Measurements from ENCODE around the gene ATAD3B. TPM values are rescaled to one million over a fixed set of nuclear protein-coding genes. Genes with fewer than 3 reads are reported as not detected.
"Not testable (repeated sequence)": the region's sequence is repeated elsewhere in the genome, so short reads cannot be mapped to it uniquely, and the experiment has no call there.

ATAD3B gene
- total RNA-seq, 2 donors from 2014 or later, result 24.6 to 55.5 TPM

DNA sequence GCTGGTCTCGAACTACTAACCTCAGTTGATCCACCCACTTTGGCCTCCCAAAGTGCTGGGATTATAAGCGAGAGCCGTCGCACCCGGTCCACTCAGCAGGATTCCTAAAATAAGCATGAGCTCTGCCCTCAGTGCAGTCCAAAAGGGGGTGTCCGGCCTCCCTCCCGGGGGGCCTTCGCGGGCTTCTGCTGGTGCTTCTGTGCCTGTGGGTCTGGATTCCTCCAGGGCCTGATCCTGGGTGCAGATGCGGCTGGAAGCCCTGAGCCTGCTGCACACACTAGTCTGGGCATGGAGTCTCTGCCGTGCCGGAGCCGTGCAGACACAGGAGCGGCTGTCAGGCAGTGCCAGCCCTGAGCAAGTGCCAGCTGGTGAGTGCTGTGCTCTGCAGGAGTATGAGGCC, 45.4 kb downstream of the ATAD3B start:
- H3K4me1 Mint-ChIP-seq; ATAC-seq (replicated peaks); H3K9me3 Mint-ChIP-seq; H3K4me3 Mint-ChIP-seq; H3K27ac Mint-ChIP-seq; H3K27me3 Mint-ChIP-seq: not testable (repeated sequence)
- peaks cover 38% of the 10 kb centered on the region for H3K36me3 Mint-ChIP-seq (ENCODE audit: low read depth)

GRCh38 chr1:1517973-1518620, 46.5 kb downstream of the ATAD3B start:
- Mint-ChIP-seq H3K4me3 (no peak overlapping the region), H3K27ac (no peak overlapping the region), H3K27me3 (no peaks in the 10 kb centered on the region), H3K9me3 (no peaks in the 10 kb centered on the region), H3K36me3 (ENCODE audit: low read depth) (peaks cover 44% of the 10 kb centered on the region), H3K4me1 (no peaks in the 10 kb centered on the region)
- no peak for ATAC-seq (replicated peaks)

DNA sequence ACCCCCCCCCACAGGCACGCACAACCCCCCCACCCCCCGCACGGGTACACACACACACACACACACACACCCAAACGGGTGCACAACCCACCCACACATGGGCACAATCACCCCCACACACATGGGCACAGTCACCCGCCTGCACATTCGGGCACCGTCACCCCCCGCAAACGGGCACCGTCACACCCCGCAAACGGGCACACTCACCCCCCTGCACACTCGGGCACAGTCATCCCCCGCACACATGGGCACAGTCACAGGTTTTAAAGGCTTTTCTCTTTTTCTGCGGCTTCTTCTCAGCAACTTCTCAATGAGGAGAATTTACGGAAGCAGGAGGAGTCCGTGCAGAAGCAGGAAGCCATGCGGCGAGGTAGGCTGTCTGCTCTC, 47.0 kb downstream of the ATAD3B start:
- peaks cover 44% of the 10 kb centered on the region for H3K36me3 Mint-ChIP-seq (ENCODE audit: low read depth)
- ATAC-seq (replicated peaks); H3K27me3 Mint-ChIP-seq; H3K4me3 Mint-ChIP-seq; H3K4me1 Mint-ChIP-seq; H3K9me3 Mint-ChIP-seq; H3K27ac Mint-ChIP-seq: not testable (repeated sequence)

- ATAC-seq (replicated peaks); H3K4me1 Mint-ChIP-seq; H3K27me3 Mint-ChIP-seq; H3K27ac Mint-ChIP-seq; H3K4me3 Mint-ChIP-seq; H3K9me3 Mint-ChIP-seq: not testable (repeated sequence)
- peaks cover 45% of the 10 kb centered on the region for H3K36me3 Mint-ChIP-seq (ENCODE audit: low read depth)
Observed at GRCh38 chr1:1519805-1520505, 48.4 kb downstream of the ATAD3B start.

GRCh38 chr1:1521331-1521730, 49.8 kb downstream of the ATAD3B start:
- H3K27ac Mint-ChIP-seq, result no peak overlapping the region
- H3K9me3 Mint-ChIP-seq, result no peaks in the 10 kb centered on the region
- ATAC-seq (replicated peaks), result no peak
- no peaks in the 10 kb centered on the region for H3K27me3 Mint-ChIP-seq
- no peaks in the 10 kb centered on the region for H3K4me1 Mint-ChIP-seq
- H3K4me3 Mint-ChIP-seq, result no peak overlapping the region
- peaks cover 50% of the 10 kb centered on the region for H3K36me3 Mint-ChIP-seq (ENCODE audit: low read depth)

GRCh38 chr1:1522536-1522935, 51.0 kb downstream of the ATAD3B start:
- H3K36me3 Mint-ChIP-seq (ENCODE audit: low read depth), result peaks cover 50% of the 10 kb centered on the region
- not testable (repeated sequence) for H3K9me3 Mint-ChIP-seq; H3K4me3 Mint-ChIP-seq; H3K27me3 Mint-ChIP-seq; ATAC-seq (replicated peaks); H3K27ac Mint-ChIP-seq; H3K4me1 Mint-ChIP-seq

GRCh38 chr1:1523226-1523625, 51.7 kb downstream of the ATAD3B start:
- H3K4me1 Mint-ChIP-seq; H3K4me3 Mint-ChIP-seq; ATAC-seq (replicated peaks); H3K27ac Mint-ChIP-seq; H3K9me3 Mint-ChIP-seq; H3K27me3 Mint-ChIP-seq: not testable (repeated sequence)
- H3K36me3 Mint-ChIP-seq (ENCODE audit: low read depth), result peaks cover 50% of the 10 kb centered on the region

DNA sequence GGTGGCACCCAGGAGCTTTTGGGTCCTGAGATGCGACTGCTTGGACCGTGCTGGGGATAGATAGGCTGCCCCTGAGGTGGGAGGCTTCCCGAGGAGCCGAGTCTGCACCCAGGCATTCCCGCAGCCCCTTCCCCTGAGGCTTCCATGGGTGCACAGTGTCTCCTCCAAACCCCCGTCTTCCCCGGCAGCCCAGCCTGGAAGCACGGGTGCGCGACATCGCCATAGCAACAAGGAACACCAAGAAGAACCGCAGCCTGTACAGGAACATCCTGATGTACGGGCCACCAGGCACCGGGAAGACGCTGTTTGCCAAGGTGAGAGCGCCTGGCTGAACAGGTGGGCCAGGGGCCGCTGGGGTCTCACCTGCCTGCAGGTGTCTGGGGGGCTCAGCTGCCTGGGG, 52.1 kb downstream of the ATAD3B start:
- H3K27ac Mint-ChIP-seq; H3K27me3 Mint-ChIP-seq; H3K4me1 Mint-ChIP-seq; H3K9me3 Mint-ChIP-seq; H3K4me3 Mint-ChIP-seq; ATAC-seq (replicated peaks): not testable (repeated sequence)
- peaks cover 47% of the 10 kb centered on the region for H3K36me3 Mint-ChIP-seq (ENCODE audit: low read depth)

DNA sequence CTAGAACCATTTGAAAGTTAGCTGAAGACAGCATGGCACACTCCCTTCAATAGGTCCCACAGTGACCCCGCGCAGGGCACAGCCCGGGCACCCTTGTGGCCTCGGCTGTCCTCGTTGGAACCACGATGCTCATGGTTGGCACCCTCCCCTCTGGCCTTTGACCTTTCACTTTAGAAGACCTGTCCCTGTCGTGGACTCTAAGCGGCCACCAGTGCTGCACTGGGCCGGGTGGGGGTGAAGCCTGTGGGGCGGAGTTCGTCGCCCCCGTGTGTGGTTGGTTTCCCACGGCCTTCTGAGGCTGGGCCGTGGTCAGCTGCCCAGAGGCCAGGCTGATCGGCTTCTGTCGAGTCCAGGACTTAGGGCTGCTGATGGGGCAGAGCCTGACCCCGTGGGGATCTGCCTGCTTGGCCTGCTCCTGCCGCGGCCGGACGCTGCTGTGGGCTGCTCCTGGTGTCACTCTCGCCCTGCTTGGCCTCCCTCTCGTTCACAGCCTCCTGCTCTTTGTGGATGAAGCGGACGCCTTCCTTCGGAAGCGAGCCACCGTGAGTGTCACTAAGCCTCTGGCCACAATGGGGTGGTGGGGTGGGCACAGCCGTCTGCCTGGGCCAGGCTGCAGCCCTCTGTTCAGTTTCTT, 53.3 kb downstream of the ATAD3B start:
- H3K4me1 Mint-ChIP-seq; H3K9me3 Mint-ChIP-seq; H3K27ac Mint-ChIP-seq; H3K4me3 Mint-ChIP-seq; ATAC-seq (replicated peaks); H3K27me3 Mint-ChIP-seq: not testable (repeated sequence)
- peaks cover 53% of the 10 kb centered on the region for H3K36me3 Mint-ChIP-seq (ENCODE audit: low read depth)

GRCh38 chr1:1526476-1526875, 54.9 kb downstream of the ATAD3B start:
- not testable (repeated sequence) for ATAC-seq (replicated peaks); H3K9me3 Mint-ChIP-seq; H3K4me1 Mint-ChIP-seq; H3K27ac Mint-ChIP-seq; H3K4me3 Mint-ChIP-seq; H3K27me3 Mint-ChIP-seq
- peaks cover 57% of the 10 kb centered on the region for H3K36me3 Mint-ChIP-seq (ENCODE audit: low read depth)

DNA sequence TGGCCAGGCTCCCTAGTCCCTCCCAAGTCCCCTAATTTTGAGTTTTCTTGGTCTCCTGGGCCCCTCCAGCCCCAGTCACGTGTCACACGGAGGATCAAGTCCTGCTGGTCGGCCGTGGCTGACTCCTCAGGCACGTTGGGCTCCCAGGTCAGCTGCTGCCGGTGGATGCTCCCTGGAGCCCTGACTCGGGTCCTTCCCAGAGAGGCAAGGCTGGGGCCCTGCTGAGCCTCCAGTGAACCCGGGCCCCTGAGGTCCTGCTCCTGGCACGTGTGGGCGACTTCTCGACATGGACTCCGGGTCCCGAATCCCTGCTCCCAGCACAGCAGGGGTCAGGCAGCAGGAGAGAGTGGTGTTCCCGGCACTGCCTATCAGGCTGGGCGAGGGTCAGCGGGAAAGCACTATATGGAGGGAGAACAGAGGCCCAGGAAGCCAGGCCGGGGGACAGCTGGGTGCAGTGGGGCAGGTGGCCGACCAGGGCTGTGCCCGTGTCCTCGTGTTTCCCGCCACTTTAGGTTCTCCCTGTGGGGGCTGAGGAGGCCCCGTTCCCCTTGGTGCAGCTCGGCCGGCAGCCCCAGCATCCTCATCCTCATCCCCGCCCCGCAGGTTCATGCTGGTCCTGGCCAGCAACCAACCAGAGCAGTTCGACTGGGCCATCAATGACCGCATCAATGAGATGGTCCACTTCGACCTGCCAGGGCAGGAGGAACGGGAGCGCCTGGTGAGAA, 55.7 kb downstream of the ATAD3B start:
- Mint-ChIP-seq H3K9me3 (no peaks in the 10 kb centered on the region), H3K27ac (no peak overlapping the region), H3K27me3 (no peaks in the 10 kb centered on the region), H3K4me3 (no peak overlapping the region), H3K4me1 (no peaks in the 10 kb centered on the region), H3K36me3 (ENCODE audit: low read depth) (peaks cover 58% of the 10 kb centered on the region)
- ATAC-seq (replicated peaks), result no peak

DNA sequence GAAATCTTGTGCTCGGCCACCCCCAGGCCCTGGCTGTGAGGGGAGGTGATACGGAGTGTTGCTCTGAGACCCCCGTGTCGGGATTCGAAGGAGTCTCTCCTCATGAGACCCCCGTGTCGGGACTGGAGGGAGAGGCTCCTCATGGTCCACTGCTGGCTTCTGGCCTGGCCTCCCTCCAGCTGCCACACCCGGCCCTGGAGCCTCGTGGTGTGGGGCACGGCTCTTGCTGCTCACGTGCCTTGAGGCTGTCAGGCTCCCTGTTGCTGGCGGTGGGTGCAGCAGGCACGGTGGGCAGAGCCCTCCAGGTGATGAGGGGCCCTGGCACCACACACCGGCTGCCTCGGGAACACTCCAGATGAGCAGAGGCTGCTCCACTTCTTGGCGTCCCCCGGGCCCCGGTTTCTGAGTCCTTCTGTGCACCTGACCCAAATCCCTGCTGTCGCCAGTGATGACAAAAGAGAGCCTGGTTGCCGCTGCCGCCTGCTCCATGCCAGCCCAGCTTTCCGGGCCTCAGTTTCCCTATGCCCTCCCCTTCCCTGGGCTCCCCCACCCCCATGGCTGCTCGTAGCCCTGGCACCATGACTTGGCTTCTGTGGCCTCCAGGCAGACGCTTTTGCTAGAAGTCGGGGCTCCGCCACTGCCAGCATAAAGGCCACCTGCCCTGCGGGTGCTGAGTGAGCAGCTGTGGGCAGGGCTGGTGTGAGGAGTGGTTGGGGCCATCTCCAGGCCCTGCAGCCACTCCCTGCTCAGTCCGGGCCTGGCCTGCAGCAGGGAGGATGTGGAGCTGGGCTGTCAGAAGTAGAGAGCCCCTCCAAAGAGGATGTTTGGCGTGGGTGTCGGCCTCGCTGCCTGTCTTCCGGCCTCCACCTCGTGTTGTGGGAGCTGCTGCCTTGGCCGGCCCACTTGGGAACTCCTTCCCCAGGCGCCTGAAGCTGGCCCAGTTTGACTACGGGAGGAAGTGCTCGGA, 57.0 kb downstream of the ATAD3B start:
- H3K36me3 Mint-ChIP-seq (ENCODE audit: low read depth), result peaks cover 58% of the 10 kb centered on the region
- no peaks in the 10 kb centered on the region for H3K9me3 Mint-ChIP-seq
- H3K27ac Mint-ChIP-seq, result no peak overlapping the region
- no peaks in the 10 kb centered on the region for H3K4me1 Mint-ChIP-seq
- no peak for ATAC-seq (replicated peaks)
- no peak overlapping the region for H3K4me3 Mint-ChIP-seq
- no peaks in the 10 kb centered on the region for H3K27me3 Mint-ChIP-seq

GRCh38 chr1:1529321-1529720, 57.8 kb downstream of the ATAD3B start:
- Mint-ChIP-seq H3K27ac (no peak overlapping the region), H3K27me3 (no peaks in the 10 kb centered on the region), H3K36me3 (ENCODE audit: low read depth) (peaks cover 58% of the 10 kb centered on the region), H3K4me3 (no peak overlapping the region), H3K4me1 (no peaks in the 10 kb centered on the region), H3K9me3 (no peaks in the 10 kb centered on the region)
- no peak for ATAC-seq (replicated peaks)

DNA sequence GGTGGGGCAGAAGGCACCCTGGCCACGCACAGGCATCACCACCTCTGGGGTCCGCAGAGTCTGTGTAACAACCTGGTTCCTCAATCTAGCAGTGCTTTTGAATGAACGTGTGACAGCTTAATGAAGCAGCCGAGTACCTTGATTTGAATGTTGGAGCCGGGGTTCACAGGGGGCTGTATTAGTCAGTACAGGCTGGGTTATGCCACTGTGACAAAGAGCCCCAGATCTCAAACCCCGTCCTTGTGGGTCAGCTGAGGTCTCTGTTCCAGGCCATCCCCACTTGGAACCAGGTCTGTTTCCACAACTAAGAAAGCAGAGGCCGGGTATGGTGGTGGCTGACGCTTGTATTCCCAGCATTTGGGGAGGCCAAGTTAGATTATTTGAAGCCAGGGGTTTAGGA, 58.4 kb downstream of the ATAD3B start:
- ATAC-seq (replicated peaks), result no peak
- Mint-ChIP-seq H3K4me3 (no peak overlapping the region), H3K4me1 (no peaks in the 10 kb centered on the region), H3K27me3 (no peaks in the 10 kb centered on the region), H3K9me3 (no peaks in the 10 kb centered on the region), H3K36me3 (ENCODE audit: low read depth) (peaks cover 54% of the 10 kb centered on the region), H3K27ac (no peak overlapping the region)

All from activated T-helper 17 cell treated with anti-CD3 and anti-CD28 coated beads, Interleukin-2, amount 50 U/mL, for 72 hours (primary cell).